HEK293 (cell line): Measurements from ENCODE around the gene PRUNE2.

Source experiments
- CTCF ChIA-PET: fragments of 350-600 bp; formaldehyde crosslinking; extraction: SDS; loops from one replicate; lab custom pipeline; 2021; ENCODE audit warnings: antibody characterized with exemption; lab: Yijun Ruan, JAX
- POLR2A ChIA-PET: fragments of 300-600 bp; formaldehyde crosslinking; extraction: SDS; loops from one replicate; lab custom pipeline; 2020; ENCODE audit warnings: antibody characterized with exemption, inconsistent platforms; lab: Yijun Ruan, JAX
- H3K27ac ChIP-seq: fragments of 200-500 bp; sonication (Bioruptor generic); 2 replicates; pipeline ENCODE4 v1.5.1; 2014; ENCODE audit warnings: low read depth, low read length, control low read depth, inconsistent platforms; ENCODE audit errors: extremely low read depth
- H3K36me3 ChIP-seq, 2 experiments: fragments of 200-500 bp in 1 of 2; sonication (Bioruptor generic) in 1 of 2; 1 replicate in 1 of 2; 2 replicates in 1 of 2; pipeline ENCODE4 v1.5.1; 2014 to 2017; ENCODE audit warnings: inconsistent platforms in 2 of 2, low read length in 2 of 2; ENCODE audit not compliant: control insufficient read depth in 2 of 2, insufficient read depth in 1 of 2
- H3K4me1 ChIP-seq: fragments of 200-500 bp; sonication (Bioruptor generic); 2 replicates; pipeline ENCODE4 v1.5.1; 2014; ENCODE audit warnings: mild to moderate bottlenecking, low read length, inconsistent platforms; ENCODE audit not compliant: control insufficient read depth, insufficient read depth
- H3K4me3 ChIP-seq: 2 replicates; pipeline ENCODE4 v1.5.1; 2011; ENCODE audit warnings: low read depth, mild to moderate bottlenecking, control low read depth, low read length, moderate library complexity
- H3K9me3 ChIP-seq: fragments of 200-500 bp; sonication (Bioruptor generic); 2 replicates; pipeline ENCODE4 v1.5.1; 2014; ENCODE audit warnings: low read depth, low read length, inconsistent platforms; ENCODE audit not compliant: control insufficient read depth, insufficient read depth
- EGR2 ChIP-seq: fragments of 450-650 bp; formaldehyde crosslinking; IDR thresholded peaks from 2 replicates; pipeline ENCODE4 v1.5.1; 2016; ENCODE audit warnings: low read depth, missing biosample characterization, missing genetic modification characterization
- ELK4 ChIP-seq: IDR thresholded peaks from 2 replicates; pipeline ENCODE4 v1.6.1; 2011; ENCODE audit warnings: mild to moderate bottlenecking, low read depth, low read length, borderline replicate concordance
- GLI2 ChIP-seq: fragments of 450-650 bp; formaldehyde crosslinking; IDR thresholded peaks from 2 replicates; pipeline ENCODE4; 2017; ENCODE audit warnings: missing biosample characterization, missing genetic modification characterization, low read depth, borderline replicate concordance
- GLI4 ChIP-seq: fragments of 450-650 bp; formaldehyde crosslinking; IDR thresholded peaks from 2 replicates; pipeline ENCODE4 v1.5.1; 2016; ENCODE audit warnings: missing biosample characterization, missing genetic modification characterization
- KLF1 ChIP-seq: fragments of 450-650 bp; formaldehyde crosslinking; IDR thresholded peaks from 2 replicates; pipeline ENCODE4 v1.5.1; 2016; ENCODE audit warnings: missing biosample characterization, missing genetic modification characterization
- MYNN ChIP-seq: fragments of 450-650 bp; formaldehyde crosslinking; IDR thresholded peaks from 2 replicates; pipeline ENCODE4 v1.5.1; 2016; ENCODE audit warnings: missing biosample characterization, missing genetic modification characterization, borderline replicate concordance
- MZF1 ChIP-seq: fragments of 450-650 bp; formaldehyde crosslinking; IDR thresholded peaks from 2 replicates; pipeline ENCODE4 v1.5.1; 2017; ENCODE audit warnings: missing biosample characterization, missing genetic modification characterization, borderline replicate concordance
- RBAK ChIP-seq: fragments of 450-650 bp; formaldehyde crosslinking; IDR thresholded peaks from 2 replicates; pipeline ENCODE4 v1.5.1; 2016; ENCODE audit warnings: missing biosample characterization, missing genetic modification characterization
- ZBTB1 ChIP-seq: fragments of 450-650 bp; formaldehyde crosslinking; IDR thresholded peaks from 2 replicates; pipeline ENCODE4 v1.5.1; 2016; ENCODE audit warnings: missing biosample characterization, missing genetic modification characterization
- ZBTB17 ChIP-seq: fragments of 450-650 bp; formaldehyde crosslinking; IDR thresholded peaks from 2 replicates; pipeline ENCODE4 v1.5.1; 2016; ENCODE audit warnings: missing biosample characterization, missing genetic modification characterization
- ZBTB20 ChIP-seq: fragments of 450-650 bp; formaldehyde crosslinking; IDR thresholded peaks from 2 replicates; pipeline ENCODE4 v1.5.1; 2016; ENCODE audit warnings: missing biosample characterization, missing genetic modification characterization
- ZNF114 ChIP-seq: fragments of 450-650 bp; formaldehyde crosslinking; IDR thresholded peaks from 2 replicates; pipeline ENCODE4 v1.5.0; 2017; ENCODE audit warnings: missing biosample characterization, missing genetic modification characterization
- ZNF138 ChIP-seq: fragments of 450-650 bp; formaldehyde crosslinking; IDR thresholded peaks from 2 replicates; pipeline ENCODE4 v1.5.1; 2016; ENCODE audit warnings: missing biosample characterization, missing genetic modification characterization, borderline replicate concordance
- ZNF169 ChIP-seq: fragments of 450-650 bp; formaldehyde crosslinking; IDR thresholded peaks from 2 replicates; pipeline ENCODE4 v1.5.1; 2016; ENCODE audit warnings: missing biosample characterization, missing genetic modification characterization
- ZNF174 ChIP-seq: fragments of 450-650 bp; formaldehyde crosslinking; IDR thresholded peaks from 2 replicates; pipeline ENCODE4 v1.5.0; 2017; ENCODE audit warnings: missing biosample characterization, mild to moderate bottlenecking, missing genetic modification characterization
- ZNF350 ChIP-seq: fragments of 450-650 bp; formaldehyde crosslinking; IDR thresholded peaks from 2 replicates; pipeline ENCODE4 v1.5.0; 2017; ENCODE audit warnings: missing biosample characterization, mild to moderate bottlenecking, missing genetic modification characterization
- ZNF513 ChIP-seq: fragments of 450-650 bp; IDR thresholded peaks from 2 replicates; pipeline ENCODE4 v1.5.1; 2018; ENCODE audit warnings: missing biosample characterization, missing genetic modification characterization
- ZNF623 ChIP-seq: fragments of 450-650 bp; formaldehyde crosslinking; IDR thresholded peaks from 2 replicates; pipeline ENCODE4 v1.5.1; 2016; ENCODE audit warnings: missing biosample characterization, missing genetic modification characterization
- ZNF654 ChIP-seq: fragments of 450-650 bp; formaldehyde crosslinking; IDR thresholded peaks from 2 replicates; pipeline ENCODE4 v1.5.1; 2016; ENCODE audit warnings: low read depth, missing biosample characterization, missing genetic modification characterization
- ZNF704 ChIP-seq: fragments of 450-650 bp; formaldehyde crosslinking; IDR thresholded peaks from 2 replicates; pipeline ENCODE4 v1.5.1; 2016; ENCODE audit warnings: missing biosample characterization, missing genetic modification characterization
- ZNF837 ChIP-seq: fragments of 450-650 bp; formaldehyde crosslinking; IDR thresholded peaks from 2 replicates; pipeline ENCODE4 v1.5.1; 2016; ENCODE audit warnings: missing biosample characterization, missing genetic modification characterization
- ZSCAN23 ChIP-seq: fragments of 450-650 bp; formaldehyde crosslinking; IDR thresholded peaks from 2 replicates; pipeline ENCODE4 v1.5.1; 2016; ENCODE audit warnings: missing biosample characterization, missing genetic modification characterization
- TF ChIP-seq, protein P1 (sequence below): fragments of 450-650 bp; formaldehyde crosslinking; IDR thresholded peaks from 2 replicates; pipeline ENCODE4 v1.5.1; 2016; ENCODE audit warnings: missing biosample characterization, missing genetic modification characterization

PRUNE2 gene

GRCh38 chr9:76602199-76602598 is 303.7 kb downstream of the PRUNE2 start (continued):
- TF ChIP-seq GLI4 (tag by site-specific recombination) = no peak
- TF ChIP-seq ZSCAN23 = no peak

DNA sequence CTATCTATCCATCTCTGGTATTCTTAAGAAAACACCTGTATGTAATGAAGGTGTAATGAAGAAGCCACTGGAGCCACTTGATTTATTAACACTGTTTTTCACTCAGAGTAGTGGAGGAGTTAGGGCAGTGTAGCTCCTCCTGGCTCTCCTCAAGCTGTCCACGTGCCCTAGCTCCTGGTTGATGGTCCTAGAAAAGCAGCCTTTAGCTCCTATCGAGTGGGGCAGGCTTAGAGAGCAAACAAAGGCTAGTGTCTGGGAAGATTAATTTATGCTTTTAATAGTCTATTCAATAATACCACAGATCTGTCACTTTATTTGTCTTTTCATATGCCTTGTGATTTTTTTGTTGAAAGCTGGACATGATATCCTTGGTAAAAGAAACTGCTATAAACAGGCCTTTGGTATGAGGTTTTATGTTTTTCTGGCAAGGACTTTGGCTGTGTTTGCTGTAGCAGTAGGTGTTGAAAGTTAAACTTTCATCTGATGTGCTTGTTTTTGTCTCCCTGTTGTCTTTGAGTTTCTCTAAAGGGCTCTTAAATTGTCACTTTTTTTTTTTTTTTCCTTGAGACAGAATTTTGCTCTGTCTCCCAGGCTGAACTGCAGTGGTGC is 305.8 kb downstream of the PRUNE2 start:
- no peaks in the 10 kb centered on the region for H3K9me3 ChIP-seq
- TF ChIP-seq MZF1 = no peak
- TF ChIP-seq, all 188 proteins: peak for 0
- POLR2A ChIA-PET = no interaction called here
- CTCF ChIA-PET = interaction anchor here (0.5 kb wide), 1 partner anchor 180 kb away, joined by 3 read pairs; no protein-coding TSS in a partner anchor
- no peak overlapping the region for H3K4me3 ChIP-seq
- H3K4me1 ChIP-seq = no peaks in the 10 kb centered on the region
- no peak overlapping the region for H3K27ac ChIP-seq
- no peaks in the 10 kb centered on the region for H3K36me3 ChIP-seq

GRCh38 chr9:76598981-76599380 is 306.9 kb downstream of the PRUNE2 start:
- Histone ChIP-seq H3K4me3 (no peak overlapping the region), H3K27ac (no peak overlapping the region), H3K9me3 (no peaks in the 10 kb centered on the region), H3K36me3 (no peaks in the 10 kb centered on the region), H3K4me1 (no peaks in the 10 kb centered on the region)
- POLR2A ChIA-PET = no interaction called here
- TF ChIP-seq MYNN (tag by site-specific recombination) (no peak), ZNF138 (tag by site-specific recombination) (no peak), RBAK (tag by site-specific recombination) (no peak), ZNF837 (tag by site-specific recombination) (no peak), ZNF174 (tag by site-specific recombination) (no peak), ZNF623 (no peak), ZNF169 (tag by site-specific recombination) (no peak), ZNF704 (tag by site-specific recombination) (no peak), ZNF350 (tag by site-specific recombination) (no peak), KLF1 (tag by site-specific recombination) (no peak), ZBTB20 (tag by site-specific recombination) (no peak), ZNF654 (tag by site-specific recombination) (no peak)
- TF ChIP-seq, protein P1, sequence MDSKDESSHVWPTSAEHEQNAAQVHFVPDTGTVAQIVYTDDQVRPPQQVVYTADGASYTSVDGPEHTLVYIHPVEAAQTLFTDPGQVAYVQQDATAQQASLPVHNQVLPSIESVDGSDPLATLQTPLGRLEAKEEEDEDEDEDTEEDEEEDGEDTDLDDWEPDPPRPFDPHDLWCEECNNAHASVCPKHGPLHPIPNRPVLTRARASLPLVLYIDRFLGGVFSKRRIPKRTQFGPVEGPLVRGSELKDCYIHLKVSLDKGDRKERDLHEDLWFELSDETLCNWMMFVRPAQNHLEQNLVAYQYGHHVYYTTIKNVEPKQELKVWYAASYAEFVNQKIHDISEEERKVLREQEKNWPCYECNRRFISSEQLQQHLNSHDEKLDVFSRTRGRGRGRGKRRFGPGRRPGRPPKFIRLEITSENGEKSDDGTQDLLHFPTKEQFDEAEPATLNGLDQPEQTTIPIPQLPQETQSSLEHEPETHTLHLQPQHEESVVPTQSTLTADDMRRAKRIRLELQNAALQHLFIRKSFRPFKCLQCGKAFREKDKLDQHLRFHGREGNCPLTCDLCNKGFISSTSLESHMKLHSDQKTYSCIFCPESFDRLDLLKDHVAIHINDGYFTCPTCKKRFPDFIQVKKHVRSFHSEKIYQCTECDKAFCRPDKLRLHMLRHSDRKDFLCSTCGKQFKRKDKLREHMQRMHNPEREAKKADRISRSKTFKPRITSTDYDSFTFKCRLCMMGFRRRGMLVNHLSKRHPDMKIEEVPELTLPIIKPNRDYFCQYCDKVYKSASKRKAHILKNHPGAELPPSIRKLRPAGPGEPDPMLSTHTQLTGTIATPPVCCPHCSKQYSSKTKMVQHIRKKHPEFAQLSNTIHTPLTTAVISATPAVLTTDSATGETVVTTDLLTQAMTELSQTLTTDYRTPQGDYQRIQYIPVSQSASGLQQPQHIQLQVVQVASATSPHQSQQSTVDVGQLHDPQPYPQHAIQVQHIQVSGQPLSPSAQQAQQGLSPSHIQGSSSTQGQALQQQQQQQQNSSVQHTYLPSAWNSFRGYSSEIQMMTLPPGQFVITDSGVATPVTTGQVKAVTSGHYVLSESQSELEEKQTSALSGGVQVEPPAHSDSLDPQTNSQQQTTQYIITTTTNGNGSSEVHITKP (tag by site-specific recombination) = no peak
- CTCF ChIA-PET = no interaction called here

DNA sequence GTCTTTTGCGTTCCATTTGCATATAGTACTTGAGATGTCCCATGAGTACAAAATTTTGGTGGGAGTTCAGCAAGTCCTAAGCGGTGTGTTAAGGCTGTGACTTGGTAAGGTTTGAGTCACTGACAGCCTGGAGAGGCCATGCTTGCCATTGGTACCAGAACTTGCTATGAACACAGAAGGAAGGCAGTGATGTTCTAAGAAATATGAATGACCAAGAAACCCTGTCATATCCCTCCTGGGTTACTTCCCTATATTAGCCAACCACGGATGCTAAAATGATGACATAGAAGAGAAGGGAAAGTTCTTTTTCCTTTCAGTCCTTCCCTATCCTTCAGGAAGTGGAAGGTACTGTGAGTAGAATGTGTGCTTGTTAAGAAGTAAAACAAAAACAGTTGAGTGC is 310.3 kb downstream of the PRUNE2 start:
- Histone ChIP-seq H3K36me3 (no peaks in the 10 kb centered on the region), H3K4me1 (no peaks in the 10 kb centered on the region), H3K4me3 (no peak overlapping the region), H3K9me3 (no peaks in the 10 kb centered on the region), H3K27ac (no peak overlapping the region)
- ChIA-PET POLR2A (no interaction called here), CTCF (no interaction called here)
- no peak for TF ChIP-seq GLI2 (tag by site-specific recombination)
- no peak for TF ChIP-seq ZBTB17 (tag by site-specific recombination)
- no peak for TF ChIP-seq EGR2 (tag by site-specific recombination)
- no peak for TF ChIP-seq ELK4
- TF ChIP-seq ZNF114 (tag by site-specific recombination) = no peak
- TF ChIP-seq ZNF513 (tag by site-specific recombination) = no peak
- TF ChIP-seq ZNF704 (tag by site-specific recombination) = no peak
- no peak for TF ChIP-seq ZBTB1 (tag by site-specific recombination)
